ENCODE data around the gene MTHFD2L. TPM values are rescaled to one million over a fixed set of nuclear protein-coding genes. Genes with fewer than 3 reads are reported as not detected.

Gene MTHFD2L
- total and polyA plus RNA-seq, 2 donors (not counting 3 experiments of a cell fraction or from before 2014, with no cell fraction given), result 6.9 to 15.2 TPM

- dilution Hi-C loops (cut with MboI; ENCODE audit: extremely low pct_ligation_motif_present, low sequenced_read_pairs), result no loop called here
- Histone ChIP-seq H3K79me2 (ENCODE audit: control insufficient read depth, insufficient read depth, low read length) (peaks cover 36% of the 10 kb centered on the region), H3K36me3 (ENCODE audit: control insufficient read depth in 2 of 2, extremely low read depth in 1 of 2, insufficient read depth in 2 of 2, low read length in 2 of 2) (peaks cover 0 to 4% of the 10 kb centered on the region in 2 experiments), H3K9ac (replicated peaks; ENCODE audit: extremely low read depth, insufficient read depth, low read length) (peak overlapping the region; percentile 92), H3K27ac (ENCODE audit: insufficient read depth, low read depth, low read length) (peak overlapping the region; percentile 90), H4K20me1 (replicated peaks; ENCODE audit: control insufficient read depth, extremely low read depth, insufficient read depth, low read length) (no peaks in the 10 kb centered on the region), H3K4me3 (replicated peaks in 1 of 3; ENCODE audit: insufficient read depth in 1 of 3, low read depth in 1 of 3, low read length in 3 of 3) (peak overlapping the region; percentile 73 to 97 (median 76)), H2AFZ (ENCODE audit: low read depth, low read length) (no peak overlapping the region), H3K27me3 (ENCODE audit: control insufficient read depth in 2 of 2, insufficient read depth in 2 of 2, low read length in 2 of 2) (no peaks in the 10 kb centered on the region), H3K9me1 (replicated peaks; ENCODE audit: control insufficient read depth, extremely low read depth, insufficient read depth, low read length) (no peaks in the 10 kb centered on the region), H3K4me1 (ENCODE audit: control insufficient read depth, extremely low read depth, insufficient read depth, low read length) (peaks cover 29% of the 10 kb centered on the region), H3K9me3 (replicated peaks; ENCODE audit: control insufficient read depth, insufficient read depth, low read length) (no peaks in the 10 kb centered on the region), H3K4me2 (ENCODE audit: insufficient read depth, low read length) (peak overlapping the region; percentile 99)
- ChIA-PET POLR2A (no interaction called here), CTCF (interaction anchor here (0.6 to 0.9 kb wide), 2 partner anchors 30 to 69 kb away, joined by 5 read pairs; no protein-coding TSS in a partner anchor)
- DNase-seq (ENCODE audit: low read depth, low spot score), result peak; percentile 56
- FAIRE-seq, result no peak
- BruUV-seq (replicated peaks), result no TSS peak
- no peak for TF ChIP-seq CTCF (IDR thresholded peaks at IDR 0.05; ENCODE audit: extremely low read depth in 1 of 2, insufficient read depth in 1 of 2, low read depth in 1 of 2, low read length in 2 of 2)
- no peak for TF ChIP-seq MYC (IDR thresholded peaks at IDR 0.05; ENCODE audit: low read depth, low read length)
- TF ChIP-seq EZH2 (IDR thresholded peaks at IDR 0.05; ENCODE audit: borderline replicate concordance, low read depth, low read length, severe bottlenecking), result no peak
- no peak for TF ChIP-seq FOS (IDR thresholded peaks at IDR 0.05; ENCODE audit: borderline replicate concordance, insufficient read depth, low read length)
- TF ChIP-seq GATA2 (IDR thresholded peaks at IDR 0.05; ENCODE audit: insufficient read depth, insufficient read length, low read depth, low read length), result no peak
- no peak for TF ChIP-seq POLR2A (IDR thresholded peaks at IDR 0.05; ENCODE audit: low read depth, low read length)
- no peak for TF ChIP-seq MAX (IDR thresholded peaks at IDR 0.05; ENCODE audit: insufficient read depth, insufficient read length)
- TF ChIP-seq JUN (IDR thresholded peaks at IDR 0.05; ENCODE audit: borderline replicate concordance, insufficient read depth, insufficient read length, low read depth), result no peak
- no peak for TF ChIP-seq POLR2AphosphoS5 (IDR thresholded peaks at IDR 0.05; ENCODE audit: insufficient read depth, low read depth, low read length)
- intact Hi-C loops (cut with micrococcal nuclease), result loop anchor here (2.0 kb wide), 1 partner anchor 70 kb away; no protein-coding TSS in a partner anchor
Observed at GRCh38 chr4:74159143-74159709, 1.3 kb downstream of the MTHFD2L start.
